ENCODE measurements around the gene PANX1. TPM values are rescaled to one million over a fixed set of nuclear protein-coding genes. Genes with fewer than 3 reads are reported as not detected.
"Not testable (repeated sequence)": the region's sequence is repeated elsewhere in the genome, so short reads cannot be mapped to it uniquely, and the experiment has no call there.

PANX1 gene
- total and polyA plus RNA-seq, 2 experiments from 2014 or later: 9.5 to 40.8 TPM

DNA sequence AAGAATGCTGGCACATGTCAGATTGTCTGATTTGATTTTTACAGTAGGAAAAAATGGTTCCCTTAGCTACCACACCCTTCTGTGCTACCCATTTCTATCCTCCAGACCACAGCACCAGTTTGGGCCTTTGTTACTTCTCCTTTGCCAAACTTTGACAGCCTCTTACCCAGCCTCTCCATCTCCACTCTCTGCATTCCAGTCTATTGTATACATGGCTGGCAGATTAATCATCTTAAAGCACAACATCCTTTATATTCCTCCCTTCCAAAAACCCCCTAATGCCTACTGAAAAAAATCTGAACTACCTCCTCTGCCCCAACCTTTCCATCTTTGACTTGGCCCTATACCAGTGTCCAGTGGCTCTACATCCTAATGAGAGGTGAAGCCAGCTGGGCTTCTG, 10.8 kb upstream of the PANX1 start (continued):
- TF ChIP-seq CTCF (conservative IDR thresholded peaks at IDR 0.05; ENCODE audit: low read depth in 2 of 2) (no peak), POLR2AphosphoS5 (IDR thresholded peaks at IDR 0.05; ENCODE audit: low read depth) (no peak), JUNB (IDR thresholded peaks at IDR 0.05; ENCODE audit: unreplicated experiment) (no peak), ZNF331 (CRISPR knock-in tag; IDR thresholded peaks at IDR 0.05; ENCODE audit: low read depth) (no peak)
- TF ChIP-seq, protein P1, sequence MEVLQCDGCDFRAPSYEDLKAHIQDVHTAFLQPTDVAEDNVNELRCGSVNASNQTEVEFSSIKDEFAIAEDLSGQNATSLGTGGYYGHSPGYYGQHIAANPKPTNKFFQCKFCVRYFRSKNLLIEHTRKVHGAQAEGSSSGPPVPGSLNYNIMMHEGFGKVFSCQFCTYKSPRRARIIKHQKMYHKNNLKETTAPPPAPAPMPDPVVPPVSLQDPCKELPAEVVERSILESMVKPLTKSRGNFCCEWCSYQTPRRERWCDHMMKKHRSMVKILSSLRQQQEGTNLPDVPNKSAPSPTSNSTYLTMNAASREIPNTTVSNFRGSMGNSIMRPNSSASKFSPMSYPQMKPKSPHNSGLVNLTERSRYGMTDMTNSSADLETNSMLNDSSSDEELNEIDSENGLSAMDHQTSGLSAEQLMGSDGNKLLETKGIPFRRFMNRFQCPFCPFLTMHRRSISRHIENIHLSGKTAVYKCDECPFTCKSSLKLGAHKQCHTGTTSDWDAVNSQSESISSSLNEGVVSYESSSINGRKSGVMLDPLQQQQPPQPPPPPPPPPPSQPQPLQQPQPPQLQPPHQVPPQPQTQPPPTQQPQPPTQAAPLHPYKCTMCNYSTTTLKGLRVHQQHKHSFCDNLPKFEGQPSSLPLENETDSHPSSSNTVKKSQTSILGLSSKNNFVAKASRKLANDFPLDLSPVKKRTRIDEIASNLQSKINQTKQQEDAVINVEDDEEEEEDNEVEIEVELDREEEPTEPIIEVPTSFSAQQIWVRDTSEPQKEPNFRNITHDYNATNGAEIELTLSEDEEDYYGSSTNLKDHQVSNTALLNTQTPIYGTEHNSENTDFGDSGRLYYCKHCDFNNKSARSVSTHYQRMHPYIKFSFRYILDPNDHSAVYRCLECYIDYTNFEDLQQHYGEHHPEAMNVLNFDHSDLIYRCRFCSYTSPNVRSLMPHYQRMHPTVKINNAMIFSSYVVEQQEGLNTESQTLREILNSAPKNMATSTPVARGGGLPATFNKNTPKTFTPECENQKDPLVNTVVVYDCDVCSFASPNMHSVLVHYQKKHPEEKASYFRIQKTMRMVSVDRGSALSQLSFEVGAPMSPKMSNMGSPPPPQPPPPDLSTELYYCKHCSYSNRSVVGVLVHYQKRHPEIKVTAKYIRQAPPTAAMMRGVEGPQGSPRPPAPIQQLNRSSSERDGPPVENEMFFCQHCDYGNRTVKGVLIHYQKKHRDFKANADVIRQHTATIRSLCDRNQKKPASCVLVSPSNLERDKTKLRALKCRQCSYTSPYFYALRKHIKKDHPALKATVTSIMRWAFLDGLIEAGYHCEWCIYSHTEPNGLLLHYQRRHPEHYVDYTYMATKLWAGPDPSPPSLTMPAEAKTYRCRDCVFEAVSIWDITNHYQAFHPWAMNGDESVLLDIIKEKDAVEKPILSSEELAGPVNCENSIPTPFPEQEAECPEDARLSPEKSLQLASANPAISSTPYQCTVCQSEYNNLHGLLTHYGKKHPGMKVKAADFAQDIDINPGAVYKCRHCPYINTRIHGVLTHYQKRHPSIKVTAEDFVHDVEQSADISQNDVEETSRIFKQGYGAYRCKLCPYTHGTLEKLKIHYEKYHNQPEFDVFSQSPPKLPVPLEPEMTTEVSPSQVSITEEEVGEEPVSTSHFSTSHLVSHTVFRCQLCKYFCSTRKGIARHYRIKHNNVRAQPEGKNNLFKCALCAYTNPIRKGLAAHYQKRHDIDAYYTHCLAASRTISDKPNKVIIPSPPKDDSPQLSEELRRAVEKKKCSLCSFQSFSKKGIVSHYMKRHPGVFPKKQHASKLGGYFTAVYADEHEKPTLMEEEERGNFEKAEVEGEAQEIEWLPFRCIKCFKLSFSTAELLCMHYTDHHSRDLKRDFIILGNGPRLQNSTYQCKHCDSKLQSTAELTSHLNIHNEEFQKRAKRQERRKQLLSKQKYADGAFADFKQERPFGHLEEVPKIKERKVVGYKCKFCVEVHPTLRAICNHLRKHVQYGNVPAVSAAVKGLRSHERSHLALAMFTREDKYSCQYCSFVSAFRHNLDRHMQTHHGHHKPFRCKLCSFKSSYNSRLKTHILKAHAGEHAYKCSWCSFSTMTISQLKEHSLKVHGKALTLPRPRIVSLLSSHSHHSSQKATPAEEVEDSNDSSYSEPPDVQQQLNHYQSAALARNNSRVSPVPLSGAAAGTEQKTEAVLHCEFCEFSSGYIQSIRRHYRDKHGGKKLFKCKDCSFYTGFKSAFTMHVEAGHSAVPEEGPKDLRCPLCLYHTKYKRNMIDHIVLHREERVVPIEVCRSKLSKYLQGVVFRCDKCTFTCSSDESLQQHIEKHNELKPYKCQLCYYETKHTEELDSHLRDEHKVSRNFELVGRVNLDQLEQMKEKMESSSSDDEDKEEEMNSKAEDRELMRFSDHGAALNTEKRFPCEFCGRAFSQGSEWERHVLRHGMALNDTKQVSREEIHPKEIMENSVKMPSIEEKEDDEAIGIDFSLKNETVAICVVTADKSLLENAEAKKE (CRISPR knock-in tag; IDR thresholded peaks at IDR 0.05): no peak

DNA sequence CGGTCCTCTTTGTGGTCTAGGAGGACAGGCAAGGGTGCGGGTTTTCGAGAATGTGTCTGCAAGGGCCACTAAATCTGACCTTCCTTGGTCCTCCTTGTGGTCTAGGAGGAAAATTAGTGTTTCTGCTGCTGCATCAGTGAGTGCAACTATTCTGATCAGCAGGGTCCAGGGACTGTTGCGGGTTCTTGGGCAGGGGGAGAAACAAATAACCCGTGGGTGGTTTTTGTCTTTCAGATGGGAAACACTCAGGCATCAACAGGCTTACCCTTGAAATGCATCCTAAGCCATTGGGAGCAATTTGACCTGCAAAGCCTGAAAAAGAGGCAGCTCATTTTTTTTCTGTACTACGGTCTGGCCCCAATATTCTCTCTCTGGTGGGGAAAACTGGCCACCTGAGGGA, 9.0 kb upstream of the PANX1 start:
- not testable (repeated sequence) for H4K20me1 ChIP-seq (replicated peaks; ENCODE audit: insufficient read depth); H3K27me3 ChIP-seq (ENCODE audit: insufficient read depth); H3K79me2 ChIP-seq (replicated peaks; ENCODE audit: insufficient read depth); H3K27me3 Mint-ChIP-seq (ENCODE audit: insufficient read depth, low read depth, poor library complexity); H3K36me3 ChIP-seq (ENCODE audit: insufficient read depth); DNase-seq (ENCODE audit: low spot score)
- TF ChIP-seq, protein P1 (CRISPR knock-in tag; IDR thresholded peaks at IDR 0.05): peak; percentile 93
- TF ChIP-seq NANOG (IDR thresholded peaks at IDR 0.05; ENCODE audit: borderline replicate concordance): peak; percentile 91
- peak overlapping the region; percentile 54 for H3K4me2 ChIP-seq
- peaks cover 22% of the 10 kb centered on the region for H3K4me1 ChIP-seq (ENCODE audit: insufficient read depth)
- Mint-ChIP-seq H3K27ac (peak overlapping the region; percentile 67; the same call in 1 of the 2 replicates), H3K9me3 (peaks cover 22% of the 10 kb centered on the region), H3K4me3 (peak overlapping the region; percentile 26; the same call in 1 of the 3 replicates), H3K36me3 (ENCODE audit: low read depth) (peaks cover 41% of the 10 kb centered on the region), H3K4me1 (peaks cover 30% of the 10 kb centered on the region)
- peak overlapping the region; percentile 26 for H3K4me3 ChIP-seq
- H3K27ac ChIP-seq (ENCODE audit: low read depth): peak overlapping the region; percentile 86
- peaks cover 15% of the 10 kb centered on the region for H3K9me2 ChIP-seq (ENCODE audit: insufficient read depth)
- peak; percentile 90 for ATAC-seq
- peaks cover 12% of the 10 kb centered on the region; the same call in 1 of the 2 replicates for H3F3A ChIP-seq (replicated peaks; ENCODE audit: low read depth)
- H2AFZ ChIP-seq: peak overlapping the region; percentile 40; the same call in 1 of the 2 replicates

Measured in GM23338 (cell line).